ENCODE results near the gene TPST1. TPM values are rescaled to one million over a fixed set of nuclear protein-coding genes. Genes with fewer than 3 reads are reported as not detected.
A peak's percentile ranks its signal among the peaks of the same experiment; 100 is the strongest.

Gene TPST1
- total and polyA plus RNA-seq, 9 of the 15 experiments (the other 6 are each of a cell fraction or from before 2014, with no cell fraction given), result 0.15 to 2.2 (median 0.53) TPM

DNA sequence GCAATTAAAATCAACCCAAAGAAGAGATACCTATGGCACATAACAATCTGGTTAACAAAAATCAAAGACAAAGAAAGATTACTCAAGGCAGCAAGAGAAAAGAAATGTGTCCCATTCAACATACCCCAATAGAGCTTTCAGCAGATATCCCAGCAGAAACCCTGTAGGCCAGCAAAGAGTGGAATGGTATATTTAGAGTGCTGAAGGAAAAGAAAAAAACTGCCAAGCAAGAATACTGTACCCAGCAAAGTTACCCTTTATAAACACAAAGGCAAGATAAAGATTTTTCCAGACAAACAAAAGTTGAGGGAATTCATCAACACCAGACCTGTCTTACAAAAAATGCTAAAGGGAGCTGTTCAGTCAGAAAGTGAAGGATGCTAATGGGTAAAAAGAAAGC, 131.6 kb downstream of the TPST1 start:
- H2AFZ ChIP-seq (ENCODE audit: low read depth, low read length), result no peak overlapping the region
- intact Hi-C loops (cut with micrococcal nuclease), result no loop called here
- H3K36me3 ChIP-seq (ENCODE audit: control insufficient read depth, insufficient read depth, low read length), result no peaks in the 10 kb centered on the region
- no peak overlapping the region for H3K27ac ChIP-seq (ENCODE audit: extremely low read depth, low read depth, low read length)
- peak; percentile 6 for FAIRE-seq
- in situ Hi-C loops (cut with MboI), result no loop called here
- BruUV-seq (replicated peaks), result no TSS peak
- no peak for DNase-seq (ENCODE audit: extremely low read depth in 1 of 4, low spot score in 3 of 4)
- no peak for ATAC-seq
- no peak overlapping the region for H3K9ac ChIP-seq (ENCODE audit: insufficient read depth in 1 of 2, low read depth in 2 of 2, low read length in 2 of 2)
- TF ChIP-seq TOE1 (IDR thresholded peaks at IDR 0.05; ENCODE audit: borderline replicate concordance) (no peak), TOE1 (CRISPR knock-in tag; IDR thresholded peaks at IDR 0.05; ENCODE audit: borderline replicate concordance, low read depth) (no peak), XRCC5 (IDR thresholded peaks at IDR 0.05; ENCODE audit: low read depth, low read length) (no peak), MXI1 (IDR thresholded peaks at IDR 0.05; ENCODE audit: low read depth, low read length) (no peak), KLF6 (CRISPR knock-in tag; IDR thresholded peaks at IDR 0.05; ENCODE audit: borderline replicate concordance) (no peak), ZC3H11A (IDR thresholded peaks at IDR 0.05; ENCODE audit: low read depth, low read length) (no peak), HMG20B (CRISPR knock-in tag; IDR thresholded peaks at IDR 0.05) (no peak), MYBL2 (IDR thresholded peaks at IDR 0.05; ENCODE audit: low read depth) (no peak), MYBL2 (CRISPR knock-in tag; IDR thresholded peaks at IDR 0.05; ENCODE audit: borderline replicate concordance) (no peak)
- no peaks in the 10 kb centered on the region for H3K9me1 ChIP-seq (ENCODE audit: control insufficient read depth, insufficient read depth, low read length)
- peaks cover 10 to 12% of the 10 kb centered on the region in 2 experiments for H3K27me3 ChIP-seq (ENCODE audit: control insufficient read depth in 2 of 2, insufficient read depth in 2 of 2, low read length in 2 of 2)
- no peak overlapping the region for H3K4me3 ChIP-seq
- no peaks in the 10 kb centered on the region for H4K20me1 ChIP-seq (replicated peaks; ENCODE audit: control insufficient read depth, insufficient read depth, low read length)
- CTCF ChIA-PET (ENCODE audit: low intra/inter-chr PET ratio), result no interaction called here
- POLR2A ChIA-PET, result interaction anchor here (0.6 kb wide), 2 partner anchors 90 to 172 kb away, joined by 3 read pairs; no protein-coding TSS in a partner anchor
- peaks cover 4% of the 10 kb centered on the region; the same call in 1 of the 2 replicates for H3K9me3 ChIP-seq (replicated peaks; ENCODE audit: control insufficient read depth, insufficient read depth, low read depth, low read length)
- H3K4me1 ChIP-seq (replicated peaks in 1 of 2; ENCODE audit: control insufficient read depth in 2 of 2, insufficient read depth in 2 of 2, low read length in 2 of 2), result no peaks in the 10 kb centered on the region
- no peaks in the 10 kb centered on the region for H3K79me2 ChIP-seq (ENCODE audit: control insufficient read depth, insufficient read depth, low read length)
- H3K4me2 ChIP-seq (ENCODE audit: insufficient read depth, low read length), result no peak overlapping the region

Data from K562 (cell line).